ENCODE data around the gene IL34.
"Not testable (repeated sequence)": the region's sequence is repeated elsewhere in the genome, so short reads cannot be mapped to it uniquely, and the experiment has no call there.

IL34 gene

DNA sequence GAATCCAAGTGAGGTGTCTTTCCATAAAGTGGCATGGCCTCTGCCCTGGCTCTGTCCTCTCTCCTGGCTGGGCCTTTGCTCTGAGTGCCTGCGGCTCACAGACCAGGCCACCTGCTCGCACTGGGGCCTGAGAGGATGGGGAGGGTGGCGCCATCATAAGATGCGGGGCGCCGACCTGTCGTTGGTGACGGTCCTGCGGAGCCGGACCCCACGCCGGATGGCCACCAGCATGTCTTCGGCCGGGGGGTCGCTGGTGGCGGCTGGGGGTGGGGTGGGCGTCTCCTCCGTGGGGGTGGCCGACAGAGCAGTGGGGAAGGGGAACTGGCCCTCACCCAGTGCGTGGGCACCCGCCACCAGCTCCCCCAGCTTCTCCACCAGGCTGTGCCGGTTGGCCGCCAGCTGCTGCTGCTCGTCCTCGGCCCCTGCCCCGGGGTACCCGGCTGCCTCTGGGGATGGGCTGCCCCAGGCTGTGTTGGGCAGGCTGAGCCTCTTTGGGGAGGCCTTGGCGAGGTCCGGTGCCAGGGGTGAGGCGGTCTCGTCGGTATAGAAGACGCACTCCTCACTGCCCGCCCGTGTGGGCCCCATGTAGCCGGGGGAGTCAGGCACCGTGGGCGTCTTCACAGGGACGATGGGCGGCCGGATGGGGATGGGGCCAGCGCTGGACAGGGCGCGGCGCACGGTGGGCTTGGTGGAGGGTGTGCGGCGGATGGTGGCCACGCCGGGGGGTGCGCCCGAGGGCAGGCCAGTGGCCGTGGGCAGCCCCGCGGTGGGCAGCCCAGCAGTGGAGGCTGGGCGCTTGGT lies 17.4 kb downstream of the IL34 start:
- DNase-seq (ENCODE audit: insufficient read length, low spot score) = no peak
- TF ChIP-seq SPI1 (IDR thresholded peaks at IDR 0.05; ENCODE audit: low read depth, low read length) (no peak), TAF1 (IDR thresholded peaks at IDR 0.05; ENCODE audit: low read depth, low read length) (no peak), POLR2A (IDR thresholded peaks at IDR 0.05; ENCODE audit: low read depth, low read length) (no peak), POLR2AphosphoS5 (IDR thresholded peaks at IDR 0.05; ENCODE audit: low read depth, low read length) (no peak), POU2F2 (IDR thresholded peaks at IDR 0.05; ENCODE audit: low read depth, low read length) (no peak), PAX5 (IDR thresholded peaks at IDR 0.05; ENCODE audit: insufficient read depth, low read length, severe bottlenecking) (no peak)
- FAIRE-seq = no peak

DNA sequence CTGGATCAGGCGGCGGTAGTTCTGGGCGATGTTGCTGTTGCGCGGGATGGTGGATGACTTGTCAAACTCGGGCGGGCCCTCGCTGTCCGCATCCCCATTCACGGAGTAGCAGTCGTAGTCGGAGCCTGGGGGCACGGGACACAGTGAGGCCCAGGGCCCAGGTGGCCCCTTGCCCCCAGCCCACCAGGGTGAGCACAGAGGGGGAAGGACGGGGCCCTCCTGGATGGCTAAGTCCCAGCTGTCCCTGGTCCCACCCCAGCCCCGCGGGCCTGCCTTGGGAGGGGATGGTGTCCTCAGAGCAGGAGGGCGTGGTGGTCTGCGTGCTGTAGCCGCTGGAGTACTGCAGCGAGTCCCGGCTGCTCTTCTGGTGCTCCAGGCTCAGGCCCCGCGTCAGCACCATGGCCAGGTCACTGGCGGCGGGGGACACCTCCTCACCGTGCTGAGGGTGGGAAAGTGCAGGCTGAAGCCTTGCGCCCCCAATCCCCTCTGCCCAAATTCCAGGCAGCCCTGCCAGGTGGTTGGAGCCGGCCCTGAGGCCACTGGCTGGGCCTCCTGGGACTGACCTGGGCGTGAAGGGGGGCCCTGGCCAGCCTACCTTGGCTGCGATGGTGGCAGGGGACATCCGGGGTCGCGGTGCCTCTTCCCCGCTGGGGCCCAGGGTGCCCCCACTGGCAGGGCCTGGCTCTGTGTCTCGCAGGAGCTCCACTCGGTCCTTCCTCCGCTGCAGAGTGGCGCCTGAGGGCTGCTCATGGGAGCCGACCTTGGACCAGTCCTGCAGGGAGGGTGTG lies 18.2 kb downstream of the IL34 start:
- DNase-seq (ENCODE audit: insufficient read length, low spot score) = peak; percentile 15
- FAIRE-seq = no peak
- TF ChIP-seq PAX5 (IDR thresholded peaks at IDR 0.05; ENCODE audit: insufficient read depth, low read length, severe bottlenecking) (no peak), POLR2A (IDR thresholded peaks at IDR 0.05; ENCODE audit: low read depth, low read length) (no peak)

DNA sequence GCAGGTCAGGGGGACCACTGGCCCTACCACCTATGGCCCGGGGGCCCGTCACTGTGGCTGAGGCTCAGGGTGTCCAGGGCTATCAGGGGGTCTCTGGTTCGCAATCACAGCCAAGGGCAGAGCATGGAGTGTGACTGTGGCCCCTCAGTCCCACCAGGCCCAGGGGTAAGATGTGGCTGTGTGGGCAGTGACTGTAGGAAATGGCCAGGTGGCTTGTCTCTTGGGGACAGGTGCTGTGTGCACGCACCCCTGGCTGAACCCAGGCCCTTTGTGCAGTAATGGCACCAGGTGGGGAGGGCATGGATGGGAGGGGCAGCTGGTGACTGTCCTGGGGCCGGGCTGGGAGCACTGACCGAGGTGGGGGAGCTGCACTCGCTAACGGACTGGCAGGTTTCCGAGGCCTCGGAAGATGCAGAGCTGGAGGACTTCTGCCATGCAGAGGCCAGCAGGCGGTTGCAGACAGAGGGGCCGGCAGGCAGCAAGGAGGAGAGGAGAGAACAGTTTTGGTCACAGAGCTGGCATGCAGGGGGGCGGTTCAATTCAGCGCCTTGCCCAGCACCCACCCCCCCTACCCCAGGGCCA lies 18.8 kb downstream of the IL34 start:
- peak; percentile 7 for DNase-seq (ENCODE audit: insufficient read length, low spot score)
- FAIRE-seq = no peak
- no peak for TF ChIP-seq SPI1 (IDR thresholded peaks at IDR 0.05; ENCODE audit: low read depth, low read length)
- no peak for TF ChIP-seq POU2F2 (IDR thresholded peaks at IDR 0.05; ENCODE audit: low read depth, low read length)
- TF ChIP-seq POLR2A (IDR thresholded peaks at IDR 0.05; ENCODE audit: low read depth, low read length) = no peak
- no peak for TF ChIP-seq POLR2AphosphoS5 (IDR thresholded peaks at IDR 0.05; ENCODE audit: low read depth, low read length)
- no peak for TF ChIP-seq PAX5 (IDR thresholded peaks at IDR 0.05; ENCODE audit: insufficient read depth, low read length, severe bottlenecking)
- no peak for TF ChIP-seq TAF1 (IDR thresholded peaks at IDR 0.05; ENCODE audit: low read depth, low read length)

- TF ChIP-seq SPI1 (IDR thresholded peaks at IDR 0.05; ENCODE audit: low read depth, low read length) (no peak), POU2F2 (IDR thresholded peaks at IDR 0.05; ENCODE audit: low read depth, low read length) (no peak), POLR2AphosphoS5 (IDR thresholded peaks at IDR 0.05; ENCODE audit: low read depth, low read length) (no peak), PAX5 (IDR thresholded peaks at IDR 0.05; ENCODE audit: insufficient read depth, low read length, severe bottlenecking) (no peak), TAF1 (IDR thresholded peaks at IDR 0.05; ENCODE audit: low read depth, low read length) (no peak), POLR2A (IDR thresholded peaks at IDR 0.05; ENCODE audit: low read depth, low read length) (no peak)
- FAIRE-seq (no peak), DNase-seq (ENCODE audit: insufficient read length, low spot score) (peak; percentile 4)
These were observed 19.7 kb downstream of the IL34 start for GRCh38 chr16:70665806-70666735.

DNA sequence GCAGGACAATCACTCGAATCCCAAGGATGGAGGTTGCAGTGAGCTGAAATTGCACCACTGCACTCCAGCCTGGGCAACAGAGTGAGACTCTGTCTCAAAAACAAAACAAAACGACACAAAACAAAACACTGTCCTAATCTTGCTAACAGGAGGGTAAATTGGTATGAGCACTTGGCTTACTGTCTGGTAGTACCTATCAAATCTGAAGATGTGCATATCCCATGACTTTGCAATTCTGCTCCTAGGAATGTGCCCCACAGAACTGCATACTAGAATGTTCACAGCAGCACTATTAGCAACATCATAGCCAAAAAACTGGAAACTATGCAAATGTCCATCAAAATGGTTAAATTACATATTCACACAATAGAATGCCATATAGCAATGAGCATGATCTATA lies 23.8 kb downstream of the IL34 start:
- FAIRE-seq (no peak), DNase-seq (ENCODE audit: insufficient read length, low spot score) (no peak)
- no peak for TF ChIP-seq POU2F2 (IDR thresholded peaks at IDR 0.05; ENCODE audit: low read depth, low read length)
- no peak for TF ChIP-seq PAX5 (IDR thresholded peaks at IDR 0.05; ENCODE audit: insufficient read depth, low read length, severe bottlenecking)
- no peak for TF ChIP-seq POLR2A (IDR thresholded peaks at IDR 0.05; ENCODE audit: low read depth, low read length)
- TF ChIP-seq TAF1 (IDR thresholded peaks at IDR 0.05; ENCODE audit: low read depth, low read length) = no peak
- TF ChIP-seq POLR2AphosphoS5 (IDR thresholded peaks at IDR 0.05; ENCODE audit: low read depth, low read length) = no peak
- TF ChIP-seq SPI1 (IDR thresholded peaks at IDR 0.05; ENCODE audit: low read depth, low read length) = no peak

DNA sequence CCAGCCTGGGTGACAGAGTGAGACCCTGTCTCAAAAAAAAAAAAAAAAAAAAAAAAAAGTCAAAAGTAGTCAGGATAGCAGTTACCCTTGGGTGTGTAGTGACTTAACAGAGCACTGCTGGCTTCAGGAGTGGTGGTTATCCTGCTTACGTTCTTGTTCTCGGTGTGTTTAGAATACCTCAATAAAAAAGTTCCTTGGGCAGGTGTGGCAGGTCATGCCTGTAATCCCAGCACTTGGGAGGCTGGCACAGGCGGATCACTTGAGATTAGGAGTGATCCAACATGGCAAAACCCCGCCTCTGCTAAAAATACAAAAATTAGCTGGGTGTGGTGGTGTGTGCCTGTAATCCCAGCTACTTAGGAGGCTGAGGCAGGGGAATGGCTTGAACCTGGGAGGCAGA lies 24.6 kb downstream of the IL34 start:
- not testable (repeated sequence) for FAIRE-seq; DNase-seq (ENCODE audit: insufficient read length, low spot score)

DNA sequence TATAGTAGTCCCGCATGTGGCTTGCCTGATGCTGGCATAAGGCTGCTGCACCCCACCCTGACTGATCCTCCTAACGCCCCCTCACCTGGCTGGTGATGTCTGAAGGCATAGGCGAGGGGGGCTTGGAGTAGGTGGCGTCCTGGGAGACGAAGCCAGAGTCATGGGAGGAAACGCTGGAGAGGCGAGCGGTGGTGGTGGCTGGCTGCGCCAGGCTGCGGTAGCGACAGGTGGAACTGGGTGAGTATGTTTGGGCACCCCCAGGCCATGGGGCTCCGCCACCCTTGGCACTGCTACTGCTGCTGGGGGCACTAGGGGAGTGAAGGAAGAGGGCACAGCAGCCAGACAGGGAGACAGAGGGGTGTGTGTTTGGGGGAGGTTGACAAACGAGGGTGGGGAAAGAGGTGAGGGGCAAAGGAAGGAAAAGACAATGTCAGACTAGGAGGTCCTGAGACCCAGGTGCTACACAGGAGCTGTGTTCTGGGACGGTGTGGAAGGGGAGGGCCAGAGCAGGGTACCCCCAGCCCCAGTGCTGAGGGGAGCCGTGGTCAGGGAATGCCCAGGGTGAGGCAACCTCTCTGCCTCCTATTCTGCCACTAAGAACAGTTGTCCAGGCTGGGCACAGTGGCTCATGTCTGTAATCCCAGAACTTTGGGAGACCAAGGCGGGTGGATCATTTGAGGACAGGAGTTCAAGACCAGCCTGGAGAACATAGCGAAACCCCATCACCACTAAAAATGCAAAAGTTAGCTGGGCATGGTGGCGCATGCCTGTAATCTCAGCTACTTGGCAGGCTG lies 28.1 kb downstream of the IL34 start:
- FAIRE-seq = no peak
- TF ChIP-seq TAF1 (IDR thresholded peaks at IDR 0.05; ENCODE audit: low read depth, low read length) (no peak), SPI1 (IDR thresholded peaks at IDR 0.05; ENCODE audit: low read depth, low read length) (no peak), POU2F2 (IDR thresholded peaks at IDR 0.05; ENCODE audit: low read depth, low read length) (no peak), POLR2A (IDR thresholded peaks at IDR 0.05; ENCODE audit: low read depth, low read length) (no peak), POLR2AphosphoS5 (IDR thresholded peaks at IDR 0.05; ENCODE audit: low read depth, low read length) (no peak), PAX5 (IDR thresholded peaks at IDR 0.05; ENCODE audit: insufficient read depth, low read length, severe bottlenecking) (no peak)
- no peak for DNase-seq (ENCODE audit: insufficient read length, low spot score)

DNA sequence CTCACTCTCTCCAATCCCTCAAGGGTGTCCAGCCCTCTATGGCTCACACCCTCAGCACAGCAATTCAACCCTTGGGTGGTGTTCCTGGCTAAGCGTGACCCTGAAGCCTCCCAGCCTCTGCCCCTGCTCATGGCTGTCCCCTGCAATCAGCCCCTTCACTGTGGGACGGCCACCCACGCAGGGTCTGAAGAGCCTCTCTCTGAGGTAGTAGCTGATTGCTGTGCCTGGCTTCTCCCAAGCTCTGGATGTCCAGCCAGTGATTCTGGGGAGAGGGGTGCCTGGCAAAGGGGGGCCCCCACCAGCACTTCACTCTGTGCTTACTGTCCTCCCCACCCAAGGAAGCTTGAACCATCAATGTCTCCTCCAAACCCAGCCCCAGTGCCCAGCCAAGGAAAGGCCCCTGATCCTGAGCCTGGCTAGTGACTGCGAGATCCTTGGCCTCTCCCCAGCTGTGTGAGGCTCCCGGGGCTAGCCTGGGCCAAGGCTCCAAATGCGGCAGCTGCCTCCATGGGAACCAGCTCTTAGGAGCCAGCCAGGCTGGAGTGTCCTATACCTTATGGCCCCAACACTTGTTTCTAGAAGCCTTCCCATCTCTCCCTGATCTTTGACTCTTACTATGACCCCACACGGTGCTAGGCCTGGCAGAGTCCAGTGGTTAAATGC lies 29.6 kb downstream of the IL34 start:
- FAIRE-seq (no peak), DNase-seq (ENCODE audit: insufficient read length, low spot score) (no peak)
- no peak for TF ChIP-seq TAF1 (IDR thresholded peaks at IDR 0.05; ENCODE audit: low read depth, low read length)
- no peak for TF ChIP-seq POLR2AphosphoS5 (IDR thresholded peaks at IDR 0.05; ENCODE audit: low read depth, low read length)
- TF ChIP-seq POLR2A (IDR thresholded peaks at IDR 0.05; ENCODE audit: low read depth, low read length) = no peak
- no peak for TF ChIP-seq PAX5 (IDR thresholded peaks at IDR 0.05; ENCODE audit: insufficient read depth, low read length, severe bottlenecking)
- no peak for TF ChIP-seq SPI1 (IDR thresholded peaks at IDR 0.05; ENCODE audit: low read depth, low read length)
- no peak for TF ChIP-seq POU2F2 (IDR thresholded peaks at IDR 0.05; ENCODE audit: low read depth, low read length)

Measured in GM12891 (cell line).